ENCODE measurements around the gene C2orf80. TPM values are rescaled to one million over a fixed set of nuclear protein-coding genes. Genes with fewer than 3 reads are reported as not detected.
"Not testable (repeated sequence)": the region's sequence is repeated elsewhere in the genome, so short reads cannot be mapped to it uniquely, and the experiment has no call there.

C2orf80 gene
- total RNA-seq: not detected

DNA sequence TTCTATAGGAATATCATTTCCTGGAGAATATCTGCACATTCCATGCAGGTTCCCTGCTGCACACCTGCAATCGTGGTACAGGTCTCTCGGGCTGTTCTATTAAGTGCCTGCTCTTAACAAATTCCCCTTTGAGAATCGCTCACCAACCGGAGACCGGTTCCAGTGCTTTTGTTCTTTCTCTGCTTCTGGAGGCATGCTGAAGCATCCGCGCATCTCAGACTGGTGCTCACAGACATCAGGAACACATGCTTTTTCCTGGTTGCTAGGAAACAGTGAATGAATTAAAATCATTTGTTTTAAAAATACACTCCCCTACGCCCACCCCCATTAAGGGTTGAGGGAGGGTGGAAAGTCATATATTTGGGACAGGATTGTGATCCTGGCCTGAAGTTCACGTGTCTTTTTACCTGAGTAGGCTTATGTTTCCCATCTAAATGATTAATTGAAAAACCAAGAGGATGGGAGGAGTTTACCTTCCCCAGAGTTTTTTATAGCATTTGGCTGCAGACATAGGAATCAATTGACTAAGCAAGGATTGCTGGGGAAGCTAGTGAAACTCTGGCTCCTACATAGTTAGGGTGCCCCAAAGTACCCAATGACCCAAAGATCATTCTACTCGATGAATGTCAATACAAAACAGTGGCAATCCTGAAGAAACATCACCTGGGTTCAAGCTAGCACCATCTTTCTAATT, at the start of gene C2orf80:
TSS of gene C2orf80 (minus strand) at position 221 of the 694 bp plus-strand sequence. CDS start 3,044 bp downstream, outside the sequence.
- Mint-ChIP-seq H3K9me3 (ENCODE audit: low read depth) (no peaks in the 10 kb centered on the region), H3K36me3 (ENCODE audit: low read depth) (no peaks in the 10 kb centered on the region), H3K4me3 (no peak within 1 kb of the TSS), H3K27me3 (no peaks in the 10 kb centered on the region), H3K27ac (no peak within 1 kb of the TSS), H3K4me1 (no peaks in the 10 kb centered on the region)
- no peak for ATAC-seq
- intact Hi-C loops (cut with DNase I, micrococcal nuclease): no loop called here
- CTCF ChIA-PET: interaction anchor here (2.2 kb wide), 1 partner anchor 14 kb away, joined by 9 read pairs; no protein-coding TSS in a partner anchor
- POLR2A ChIA-PET: no interaction called here
- no peak for DNase-seq

DNA sequence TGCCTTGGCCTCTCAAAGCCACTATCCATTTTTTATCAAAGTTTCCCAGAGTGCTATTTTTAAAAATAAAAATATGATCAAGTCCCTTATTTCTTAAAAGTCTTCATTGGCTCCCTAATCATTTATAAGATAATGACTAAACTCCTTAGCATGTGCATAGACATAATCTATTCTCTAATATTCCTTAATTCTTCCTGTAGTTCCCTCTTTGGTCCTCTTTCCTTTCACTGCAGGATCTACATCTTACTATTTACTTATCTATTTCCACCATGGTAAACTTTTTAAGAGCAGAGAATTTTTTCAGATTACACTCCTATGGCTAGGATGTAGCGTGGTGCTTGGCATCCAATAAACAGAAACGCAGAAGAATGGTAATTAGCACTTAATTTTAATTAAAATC, 46.0 kb upstream of the C2orf80 start:
- Mint-ChIP-seq H3K36me3 (ENCODE audit: low read depth) (peaks cover 30% of the 10 kb centered on the region), H3K4me1 (no peaks in the 10 kb centered on the region), H3K27ac (no peak overlapping the region), H3K4me3 (no peak overlapping the region), H3K27me3 (no peaks in the 10 kb centered on the region), H3K9me3 (ENCODE audit: low read depth) (peaks cover 9% of the 10 kb centered on the region)
- ATAC-seq (no peak), DNase-seq (no peak)
- intact Hi-C loops (cut with DNase I, micrococcal nuclease): no loop called here
- ChIA-PET POLR2A (no interaction called here), CTCF (no interaction called here)

DNA sequence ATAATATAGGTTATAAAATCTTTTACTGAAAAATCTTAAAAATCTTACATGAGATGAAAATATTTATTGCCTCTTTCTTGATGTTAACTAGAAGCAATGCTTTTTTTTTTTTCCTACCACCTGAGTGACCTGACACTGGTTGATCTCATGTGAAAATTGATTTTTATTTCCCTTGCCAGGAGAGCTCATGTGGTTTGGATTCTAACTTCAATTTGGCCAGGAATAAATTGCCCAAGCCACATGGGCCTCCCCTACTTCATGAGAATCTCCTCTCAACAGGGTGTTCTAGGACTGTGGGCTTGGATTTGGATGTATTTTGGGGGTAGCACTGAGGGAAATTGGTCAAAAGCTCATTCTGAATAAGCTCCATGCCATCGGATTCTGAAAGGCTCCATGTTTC, 45.0 kb upstream of the C2orf80 start:
- no peak for DNase-seq

DNA sequence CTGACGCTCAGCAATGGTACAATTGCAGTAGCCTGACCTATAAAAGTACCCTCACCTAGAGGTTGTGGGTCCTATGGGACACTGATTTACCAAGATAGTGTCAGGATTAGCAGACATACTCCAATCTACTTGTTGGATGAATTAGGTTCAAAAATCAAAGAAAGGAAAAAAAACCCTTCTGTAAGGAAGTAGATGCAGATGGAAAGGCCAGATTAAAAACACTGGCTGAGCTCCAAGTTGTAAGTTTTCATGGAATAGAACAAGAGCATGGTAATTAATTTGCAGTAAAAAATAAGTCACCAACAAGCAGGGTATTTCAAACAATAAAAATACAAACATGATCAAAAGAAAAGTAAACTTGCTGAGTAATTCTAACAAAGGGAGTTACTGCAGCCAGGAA, 38.6 kb upstream of the C2orf80 start:
- CTCF ChIA-PET: interaction anchor here (0.7 kb wide), 1 partner anchor 1368 kb away, joined by 3 read pairs; no protein-coding TSS in a partner anchor
- H3K27ac Mint-ChIP-seq: no peak overlapping the region
- peaks cover 7% of the 10 kb centered on the region for H3K9me3 Mint-ChIP-seq (ENCODE audit: low read depth)
- intact Hi-C loops (cut with DNase I, micrococcal nuclease): no loop called here
- H3K4me3 Mint-ChIP-seq: no peak overlapping the region
- no peaks in the 10 kb centered on the region for H3K4me1 Mint-ChIP-seq
- no peak for DNase-seq
- ATAC-seq: no peak
- H3K27me3 Mint-ChIP-seq: no peaks in the 10 kb centered on the region
- POLR2A ChIA-PET: no interaction called here
- no peaks in the 10 kb centered on the region for H3K36me3 Mint-ChIP-seq (ENCODE audit: low read depth)

More for the DNA sequence above, 45.0 kb upstream of the C2orf80 start:
- intact Hi-C loops (cut with DNase I, micrococcal nuclease): no loop called here
- no peak overlapping the region for H3K27ac Mint-ChIP-seq
- ChIA-PET POLR2A (no interaction called here), CTCF (no interaction called here)
- peaks cover 9% of the 10 kb centered on the region for H3K9me3 Mint-ChIP-seq (ENCODE audit: low read depth)
- no peaks in the 10 kb centered on the region for H3K27me3 Mint-ChIP-seq
- no peak overlapping the region for H3K4me3 Mint-ChIP-seq
- no peak for ATAC-seq
- H3K36me3 Mint-ChIP-seq (ENCODE audit: low read depth): peaks cover 26% of the 10 kb centered on the region
- no peaks in the 10 kb centered on the region for H3K4me1 Mint-ChIP-seq

DNA sequence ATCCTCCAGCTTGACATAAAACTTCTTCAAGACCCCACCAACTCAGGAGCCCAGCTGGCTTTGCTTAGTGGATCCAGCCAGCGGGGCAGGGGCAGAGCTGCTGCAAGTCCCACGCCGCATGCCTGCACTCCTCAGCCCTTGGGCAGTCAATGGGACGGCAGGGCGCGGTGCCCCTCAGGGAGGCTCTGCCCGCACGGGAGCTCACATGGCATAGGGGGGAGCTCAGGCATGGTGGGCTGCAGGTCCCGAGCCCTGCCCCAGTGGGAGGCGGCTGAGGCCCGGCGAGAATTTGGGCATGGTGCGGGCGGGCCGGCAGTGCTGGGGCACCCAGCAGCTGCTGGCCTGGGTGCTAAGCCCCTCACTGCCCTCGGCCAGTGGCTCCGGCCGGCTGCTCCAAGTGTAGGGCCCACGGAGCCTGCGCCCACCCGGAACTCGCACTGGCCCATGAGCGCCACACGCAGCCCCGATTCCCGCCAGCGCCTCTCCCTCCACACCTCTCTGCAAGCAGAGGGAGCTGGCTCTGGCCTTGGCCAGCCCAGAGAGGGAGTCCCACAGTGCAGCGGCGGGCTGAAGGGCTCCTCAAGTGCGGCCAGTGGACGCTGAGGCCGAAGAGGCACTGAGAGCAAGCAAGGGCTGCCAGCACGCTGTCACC, 37.9 kb upstream of the C2orf80 start:
- POLR2A ChIA-PET: no interaction called here
- Mint-ChIP-seq H3K27ac (no peak overlapping the region), H3K4me3 (no peak overlapping the region), H3K36me3 (ENCODE audit: low read depth) (no peaks in the 10 kb centered on the region), H3K27me3 (no peaks in the 10 kb centered on the region), H3K4me1 (no peaks in the 10 kb centered on the region), H3K9me3 (ENCODE audit: low read depth) (peaks cover 7% of the 10 kb centered on the region)
- CTCF ChIA-PET: interaction anchor here (0.9 kb wide), 1 partner anchor 27 kb away, joined by 5 read pairs; the partner anchor contains the start of gene IDH1
- DNase-seq (no peak), ATAC-seq (no peak)
- intact Hi-C loops (cut with DNase I, micrococcal nuclease): no loop called here

DNA sequence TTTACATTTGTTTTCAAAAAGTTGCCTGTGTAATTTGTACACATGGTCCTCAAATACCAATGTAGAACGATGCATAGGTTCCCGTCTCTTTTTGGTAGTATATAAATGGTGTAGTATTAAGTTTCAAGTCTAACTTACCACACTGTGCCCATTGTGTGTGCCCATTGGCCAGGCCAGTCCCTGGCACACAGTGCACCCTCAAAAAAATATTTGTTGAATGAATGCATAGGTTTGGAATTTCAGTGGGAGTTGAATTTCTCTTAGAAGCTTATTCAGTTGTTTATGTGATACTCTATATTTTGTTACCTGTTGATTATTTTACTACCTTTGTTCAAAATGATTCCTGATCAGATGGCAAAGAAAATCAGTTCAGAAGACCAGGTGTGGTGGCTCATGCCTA, 35.0 kb upstream of the C2orf80 start:
- Mint-ChIP-seq H3K4me1 (no peaks in the 10 kb centered on the region), H3K36me3 (ENCODE audit: low read depth) (no peaks in the 10 kb centered on the region), H3K4me3 (no peak overlapping the region), H3K9me3 (ENCODE audit: low read depth) (peaks cover 8% of the 10 kb centered on the region), H3K27me3 (no peaks in the 10 kb centered on the region), H3K27ac (no peak overlapping the region)
- no peak for ATAC-seq
- intact Hi-C loops (cut with DNase I, micrococcal nuclease): no loop called here
- ChIA-PET CTCF (no interaction called here), POLR2A (no interaction called here)
- DNase-seq: no peak

DNA sequence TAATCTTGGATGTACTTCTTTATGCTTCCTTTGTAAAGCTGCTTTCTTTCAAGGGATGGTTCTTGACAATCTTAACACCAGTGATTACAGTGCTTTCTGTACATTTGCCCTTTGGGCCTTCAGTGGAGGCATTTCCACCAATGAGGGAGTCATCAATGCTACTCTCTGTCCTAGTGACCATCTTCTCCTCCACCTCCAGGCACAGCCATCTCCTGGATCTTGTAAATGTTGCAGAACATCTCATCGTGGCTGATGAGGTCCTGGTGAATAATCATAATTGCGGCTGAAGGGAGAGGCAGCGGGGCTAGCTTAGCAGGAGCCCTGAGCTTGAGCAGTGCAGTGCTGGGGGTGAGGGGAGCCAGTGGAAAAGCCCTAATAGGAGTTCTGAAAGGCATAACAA, 32.5 kb upstream of the C2orf80 start:
- no peak for ATAC-seq
- H3K4me1 Mint-ChIP-seq: no peaks in the 10 kb centered on the region
- ChIA-PET CTCF (interaction anchor here (0.7 kb wide), 1 partner anchor 277 kb away, joined by 3 read pairs; no protein-coding TSS in a partner anchor), POLR2A (no interaction called here)
- H3K36me3 Mint-ChIP-seq (ENCODE audit: low read depth): no peaks in the 10 kb centered on the region
- H3K4me3 Mint-ChIP-seq: no peak overlapping the region
- intact Hi-C loops (cut with DNase I, micrococcal nuclease): no loop called here
- peaks cover 10% of the 10 kb centered on the region for H3K9me3 Mint-ChIP-seq (ENCODE audit: low read depth)
- no peaks in the 10 kb centered on the region for H3K27me3 Mint-ChIP-seq
- no peak for DNase-seq
- no peak overlapping the region for H3K27ac Mint-ChIP-seq

DNA sequence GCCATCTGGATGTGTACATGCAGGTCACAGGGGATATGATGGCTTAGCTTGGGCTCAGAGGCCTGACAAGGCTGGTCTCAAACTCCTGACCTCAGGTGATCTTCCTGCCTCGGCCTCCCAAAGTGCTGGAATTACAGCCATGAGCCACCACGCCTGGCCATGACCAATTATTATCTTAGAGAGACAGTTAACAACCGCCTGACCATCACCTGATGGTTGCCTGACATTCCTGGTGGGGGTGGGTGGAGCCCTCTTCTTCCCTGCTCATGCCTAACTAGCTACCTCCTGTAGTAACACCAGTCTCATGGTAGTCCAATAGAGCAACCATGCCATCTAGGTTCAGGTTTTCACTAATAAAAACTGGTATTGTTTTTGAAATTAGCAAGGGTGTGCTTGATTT, 32.0 kb upstream of the C2orf80 start:
- CTCF ChIA-PET: interaction anchor here (0.7 kb wide), 1 partner anchor 278 kb away, joined by 3 read pairs; no protein-coding TSS in a partner anchor
- H3K27ac Mint-ChIP-seq; intact Hi-C loops (cut with DNase I, micrococcal nuclease); H3K4me1 Mint-ChIP-seq; POLR2A ChIA-PET; ATAC-seq; H3K9me3 Mint-ChIP-seq (ENCODE audit: low read depth); DNase-seq; H3K27me3 Mint-ChIP-seq; H3K4me3 Mint-ChIP-seq; H3K36me3 Mint-ChIP-seq (ENCODE audit: low read depth): not testable (repeated sequence)

DNA sequence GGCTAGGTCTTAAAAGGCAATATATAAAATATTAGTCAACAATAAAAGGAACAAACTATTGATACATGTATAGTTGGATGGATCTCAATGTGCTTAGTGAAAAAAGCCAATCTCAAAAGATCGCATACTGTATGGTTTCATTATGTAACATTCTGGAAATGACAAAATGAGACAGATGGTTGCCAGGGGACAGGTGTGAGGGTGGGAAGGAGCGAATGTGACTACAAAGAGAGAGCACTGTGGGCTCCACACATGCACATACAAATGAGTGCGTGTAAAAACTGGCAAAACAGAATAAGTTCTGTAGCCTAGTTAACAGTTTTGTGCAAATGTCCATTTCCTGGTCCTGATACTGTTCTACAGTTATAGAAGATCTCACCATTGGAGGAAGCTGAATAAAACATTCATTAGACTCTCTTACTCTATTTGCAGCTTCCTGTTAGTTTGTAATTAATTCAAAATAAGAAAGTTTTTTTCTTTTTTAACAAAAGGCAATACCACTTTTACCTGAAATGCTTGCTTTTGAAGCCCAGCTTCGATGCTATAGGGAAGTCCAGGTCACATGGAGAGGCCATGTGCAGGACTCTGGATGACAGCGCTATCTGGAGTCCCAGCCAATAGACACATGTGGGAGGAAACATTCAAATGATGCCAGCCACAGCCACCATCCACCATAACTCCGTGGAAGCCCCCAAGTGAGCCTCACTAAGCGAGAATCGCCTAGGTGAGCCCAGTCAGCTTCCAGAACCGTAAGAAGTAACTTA, 21.0 kb upstream of the C2orf80 start:
- H3K9me3 Mint-ChIP-seq (ENCODE audit: low read depth): no peaks in the 10 kb centered on the region
- intact Hi-C loops (cut with DNase I, micrococcal nuclease): no loop called here
- no peak overlapping the region for H3K4me3 Mint-ChIP-seq
- POLR2A ChIA-PET: no interaction called here
- DNase-seq (no peak), ATAC-seq (no peak)
- H3K36me3 Mint-ChIP-seq (ENCODE audit: low read depth): no peaks in the 10 kb centered on the region
- CTCF ChIA-PET: no interaction called here
- no peaks in the 10 kb centered on the region for H3K4me1 Mint-ChIP-seq
- H3K27ac Mint-ChIP-seq: no peak overlapping the region
- H3K27me3 Mint-ChIP-seq: no peaks in the 10 kb centered on the region

DNA sequence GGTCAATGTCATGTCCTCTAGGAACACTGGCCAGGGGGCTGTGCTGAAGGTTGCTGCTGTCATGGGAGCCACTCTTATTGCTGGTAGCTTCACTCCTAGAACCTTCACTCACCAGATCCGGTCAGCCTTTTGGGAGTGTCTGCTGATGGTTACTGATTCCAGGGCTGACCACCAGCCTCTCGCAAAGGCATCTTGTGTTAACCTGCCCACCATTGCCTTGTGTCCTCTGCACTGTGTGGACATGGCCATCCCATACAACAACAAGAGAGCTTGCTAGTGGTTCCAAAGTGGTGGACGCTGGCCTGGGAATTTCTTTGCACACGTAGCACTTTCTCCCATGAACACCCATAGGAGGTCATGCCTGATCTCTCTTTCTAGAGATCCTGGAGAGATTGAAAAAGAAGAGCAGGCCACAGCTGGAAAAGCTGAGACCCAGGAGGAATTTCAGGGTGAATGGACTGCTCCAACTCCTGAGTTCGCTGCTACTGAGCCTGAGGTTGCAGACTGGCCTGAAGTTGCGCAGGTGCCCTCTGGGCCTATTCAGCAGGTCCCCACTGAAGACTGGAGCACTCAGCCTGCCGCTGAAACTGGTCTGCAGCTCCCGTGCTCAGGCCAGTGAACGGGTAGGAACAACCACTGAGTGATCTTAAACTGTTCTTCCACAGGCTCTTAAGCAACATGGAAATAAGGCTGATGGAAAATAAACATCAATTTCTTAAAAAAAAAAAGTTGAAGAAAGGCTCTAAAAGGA, 18.7 kb upstream of the C2orf80 start:
- Mint-ChIP-seq H3K36me3 (ENCODE audit: low read depth) (no peaks in the 10 kb centered on the region), H3K4me3 (no peak overlapping the region), H3K27me3 (no peaks in the 10 kb centered on the region), H3K27ac (no peak overlapping the region), H3K4me1 (peaks cover 4% of the 10 kb centered on the region), H3K9me3 (ENCODE audit: low read depth) (no peaks in the 10 kb centered on the region)
- ATAC-seq (no peak), DNase-seq (no peak)
- ChIA-PET CTCF (no interaction called here), POLR2A (no interaction called here)
- intact Hi-C loops (cut with DNase I, micrococcal nuclease): no loop called here

DNA sequence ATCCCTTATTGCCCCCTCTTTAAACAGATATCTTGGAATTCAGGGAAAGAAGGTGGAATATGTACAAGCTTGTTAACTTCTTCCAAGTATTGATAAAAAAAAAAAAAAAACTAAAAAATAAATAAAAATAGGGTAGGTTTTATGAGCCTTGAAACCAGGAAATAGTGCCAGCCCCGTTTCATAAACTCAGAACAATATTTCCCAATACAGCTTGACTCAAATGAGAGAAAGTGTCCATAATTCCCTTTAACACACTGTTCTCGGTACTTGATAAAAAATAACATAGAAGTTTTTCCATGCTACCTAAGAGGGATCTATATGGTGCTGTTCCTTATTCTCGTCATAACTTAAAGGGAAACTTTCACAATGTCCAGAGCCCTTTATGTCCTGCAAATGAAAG, 17.9 kb upstream of the C2orf80 start:
- peaks cover 4% of the 10 kb centered on the region for H3K4me1 Mint-ChIP-seq
- H3K27me3 Mint-ChIP-seq: no peaks in the 10 kb centered on the region
- ChIA-PET CTCF (no interaction called here), POLR2A (interaction anchor here (0.6 kb wide), 1 partner anchor 232 kb away, joined by 4 read pairs; no protein-coding TSS in a partner anchor)
- no peak for DNase-seq
- intact Hi-C loops (cut with DNase I, micrococcal nuclease): no loop called here
- no peaks in the 10 kb centered on the region for H3K9me3 Mint-ChIP-seq (ENCODE audit: low read depth)
- H3K36me3 Mint-ChIP-seq (ENCODE audit: low read depth): no peaks in the 10 kb centered on the region
- H3K4me3 Mint-ChIP-seq: no peak overlapping the region
- ATAC-seq: no peak
- no peak overlapping the region for H3K27ac Mint-ChIP-seq
